ENCODE measurements around the gene CABP5. TPM values are rescaled to one million over a fixed set of nuclear protein-coding genes. Genes with fewer than 3 reads are reported as not detected.

Gene CABP5
- total and polyA plus RNA-seq, 12 donors: not detected

DNA sequence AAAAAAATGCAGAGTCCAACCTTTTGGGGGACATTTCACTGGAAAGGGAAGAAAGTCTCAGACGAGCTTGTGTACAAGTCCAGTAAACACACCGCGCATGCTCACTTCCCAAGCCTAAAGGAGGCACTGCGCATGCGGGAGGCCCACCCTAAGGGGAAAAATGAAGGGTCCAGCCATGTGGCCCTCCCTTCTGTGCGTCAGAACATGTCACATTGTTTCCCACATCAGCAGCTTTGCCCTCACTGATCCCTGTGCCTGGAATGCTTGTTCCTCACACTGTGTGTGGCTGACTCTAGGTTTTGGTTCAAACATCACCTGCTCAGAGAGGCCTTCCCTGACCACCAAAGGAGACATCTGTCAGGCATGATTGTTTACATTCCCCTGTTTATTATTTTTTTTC is 45.1 kb downstream of the CABP5 start:
- H3K4me1 ChIP-seq: no peaks in the 10 kb centered on the region
- no peak for TF ChIP-seq CTCF (IDR thresholded peaks at IDR 0.05)
- no peak overlapping the region for H3K27ac ChIP-seq
- WGBS, 2 donors: 83 to 92% methylated on average over 6 of the region's 6 CpGs
- peaks cover 0 to 11% (median 0%) of the 10 kb centered on the region in 11 donors for H3K9me3 ChIP-seq
- no peak for ATAC-seq
- H3K4me3 ChIP-seq: no peak overlapping the region
- peaks cover 0 to 25% (median 0%) of the 10 kb centered on the region in 7 donors for H3K27me3 ChIP-seq
- no peaks in the 10 kb centered on the region for H3K36me3 ChIP-seq
- no peak for DNase-seq
- intact Hi-C loops (cut with DNase I): no loop called here

DNA sequence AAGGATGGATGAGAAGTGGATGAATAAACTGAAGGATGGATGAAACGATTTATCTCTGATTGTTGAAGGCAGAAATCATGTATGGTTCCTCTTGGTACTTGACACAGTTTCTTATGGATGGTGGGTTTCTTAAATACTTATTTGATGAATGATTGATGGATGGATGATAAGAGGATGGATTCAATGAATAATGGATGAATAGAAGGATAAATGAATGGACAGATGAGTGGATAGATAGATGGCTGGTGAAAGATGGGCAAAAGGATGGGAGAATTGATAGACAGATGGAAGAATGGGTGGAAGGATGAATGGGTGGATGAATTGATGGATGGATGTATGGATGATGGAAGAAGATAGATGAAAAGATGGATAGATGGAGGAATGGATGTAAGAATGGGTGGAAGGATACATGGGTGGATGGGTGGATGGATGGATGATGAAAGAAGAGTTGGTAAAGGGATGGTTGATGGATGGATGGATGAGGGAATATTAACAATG is 47.6 kb downstream of the CABP5 start:
- H3K27ac ChIP-seq: no peak overlapping the region
- peaks cover 0 to 43% (median 4%) of the 10 kb centered on the region in 7 donors for H3K27me3 ChIP-seq
- no peak for TF ChIP-seq CTCF (IDR thresholded peaks at IDR 0.05)
- H3K4me3 ChIP-seq: no peak overlapping the region
- peaks cover 0 to 11% (median 0%) of the 10 kb centered on the region in 11 donors for H3K9me3 ChIP-seq
- 51 to 73% methylated on average over 1 of the region's 1 CpG for WGBS, 2 donors
- no peak for ATAC-seq
- no peaks in the 10 kb centered on the region for H3K4me1 ChIP-seq
- intact Hi-C loops (cut with DNase I): no loop called here
- DNase-seq: no peak
- no peaks in the 10 kb centered on the region for H3K36me3 ChIP-seq

DNA sequence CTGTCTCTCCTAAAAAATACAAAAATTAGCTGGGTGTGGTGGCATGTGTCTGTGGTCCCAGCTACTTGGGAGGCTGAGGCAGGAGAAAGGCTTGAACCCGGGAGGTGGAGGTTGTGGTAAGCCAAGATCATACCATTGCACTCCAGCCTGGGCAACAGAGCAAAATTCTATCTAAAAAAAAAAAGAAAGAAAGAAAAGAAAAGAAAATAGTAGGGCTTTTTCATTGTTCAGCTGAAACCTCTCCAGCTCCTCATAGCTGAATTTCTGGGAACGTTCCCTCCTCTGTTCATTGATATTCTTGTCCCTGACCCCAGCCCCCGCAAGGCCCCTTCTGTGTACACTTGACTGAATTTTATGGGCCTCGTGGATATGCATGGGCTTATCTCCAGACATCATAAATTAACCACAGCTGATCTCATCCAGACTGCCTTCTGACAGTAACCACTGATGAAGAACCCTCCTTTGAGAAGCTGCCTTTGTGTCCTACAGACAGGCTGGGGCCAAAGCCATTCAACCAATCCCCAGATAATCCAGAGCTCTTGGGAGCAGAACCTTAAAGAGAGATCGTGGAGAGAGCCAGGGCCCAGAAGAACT is 49.6 kb downstream of the CABP5 start, which contains the start of gene ELSPBP1:
TSS of gene ELSPBP1 (plus strand) at position 424 of the 594 bp plus-strand sequence. CDS start 14,036 bp downstream, outside the sequence.
- DNase-seq: no peak
- H3K36me3 ChIP-seq: no peaks in the 10 kb centered on the region
- intact Hi-C loops (cut with DNase I): no loop called here
- H3K4me3 ChIP-seq: no peak within 1 kb of the TSS
- H3K27ac ChIP-seq: no peak within 1 kb of the TSS
- peaks cover 0 to 56% (median 15%) of the 10 kb centered on the region in 7 donors for H3K27me3 ChIP-seq
- TF ChIP-seq CTCF (IDR thresholded peaks at IDR 0.05): no peak
- no peaks in the 10 kb centered on the region for H3K4me1 ChIP-seq
- ATAC-seq: no peak
- WGBS, 2 donors: 61 to 68% methylated on average over 5 of the region's 5 CpGs
- no peaks in the 10 kb centered on the region for H3K9me3 ChIP-seq

- H3K36me3 ChIP-seq: no peaks in the 10 kb centered on the region
- H3K27me3 ChIP-seq: peaks cover 0 to 76% (median 15%) of the 10 kb centered on the region in 7 donors
- no peaks in the 10 kb centered on the region for H3K4me1 ChIP-seq
- WGBS, 2 donors: 62 to 74% methylated on average over 2 of the region's 2 CpGs
- H3K4me3 ChIP-seq: no peak within 1 kb of the TSS
- intact Hi-C loops (cut with DNase I): no loop called here
- no peak for TF ChIP-seq CTCF (IDR thresholded peaks at IDR 0.05)
- no peak within 1 kb of the TSS for H3K27ac ChIP-seq
- ATAC-seq (no peak), DNase-seq (no peak)
- H3K9me3 ChIP-seq: no peaks in the 10 kb centered on the region
These were observed 51.8 kb downstream of the CABP5 start, which contains the start of gene BSPH1 for GRCh38 chr19:47992070-47992469. Gene BSPH1 (minus strand): TSS chr19:47992170. CDS start chr19:47992081, 89 bp downstream.
